ENCODE data around the gene DGLUCY. TPM values are rescaled to one million over a fixed set of nuclear protein-coding genes. Genes with fewer than 3 reads are reported as not detected.

The DGLUCY gene
- total RNA-seq, 2 donors from 2014 or later, result 73.8 to 88.7 TPM

DNA sequence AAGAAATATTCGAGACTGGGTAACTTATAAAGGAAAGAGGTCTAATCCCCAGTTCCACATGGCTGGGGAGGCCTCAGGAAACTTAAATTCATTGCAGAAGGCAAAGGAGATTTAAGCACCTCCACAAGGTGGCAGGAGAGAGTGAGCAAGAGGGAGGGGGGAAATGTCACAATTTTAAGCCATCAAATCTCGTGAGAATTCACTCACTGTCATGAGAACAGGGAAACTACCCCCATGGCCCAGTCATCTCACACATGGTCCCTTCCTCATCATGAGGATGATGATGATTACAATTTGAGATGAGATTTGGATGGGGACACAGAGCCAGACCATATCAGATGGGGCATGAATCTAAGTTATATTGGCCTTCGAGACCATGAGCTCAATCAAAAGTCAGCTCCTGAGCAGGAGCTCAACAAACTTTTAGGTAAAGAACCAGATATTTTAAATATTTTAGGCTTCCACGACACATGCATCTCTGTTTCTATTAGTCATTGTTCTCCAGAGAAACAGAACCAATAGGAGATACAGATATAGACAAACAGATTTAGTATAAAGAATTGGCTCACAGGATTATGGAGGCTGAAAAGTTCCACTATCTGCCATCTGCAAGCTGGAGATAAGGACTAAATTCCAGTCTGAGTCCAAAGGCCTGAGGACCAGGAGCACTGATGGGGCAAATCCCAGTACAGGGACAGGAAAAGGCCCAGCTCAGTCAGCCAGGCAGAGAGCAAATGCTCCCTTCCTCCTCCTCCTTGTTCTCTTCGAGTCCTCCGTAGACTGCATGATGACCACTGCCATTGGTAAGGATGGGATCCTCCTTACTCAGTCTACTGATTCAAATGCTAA lies 24.9 kb downstream of the DGLUCY start:
- H3K9me3 Mint-ChIP-seq, result no peaks in the 10 kb centered on the region
- peaks cover 19% of the 10 kb centered on the region for H3K4me1 Mint-ChIP-seq
- H3K27me3 Mint-ChIP-seq, result no peaks in the 10 kb centered on the region
- peak overlapping the region; percentile 15 for H3K4me3 Mint-ChIP-seq
- peak overlapping the region; percentile 78 for H3K27ac Mint-ChIP-seq
- peak; percentile 87 for ATAC-seq (replicated peaks)
- peaks cover 33% of the 10 kb centered on the region for H3K36me3 Mint-ChIP-seq (ENCODE audit: low read depth)

GRCh38 chr14:91139776-91140175 lies 25.9 kb downstream of the DGLUCY start:
- Mint-ChIP-seq H3K4me3 (no peak overlapping the region), H3K4me1 (peaks cover 24% of the 10 kb centered on the region), H3K9me3 (no peaks in the 10 kb centered on the region), H3K27ac (peak overlapping the region; percentile 78), H3K36me3 (ENCODE audit: low read depth) (peaks cover 32% of the 10 kb centered on the region), H3K27me3 (no peaks in the 10 kb centered on the region)
- ATAC-seq (replicated peaks), result no peak

DNA sequence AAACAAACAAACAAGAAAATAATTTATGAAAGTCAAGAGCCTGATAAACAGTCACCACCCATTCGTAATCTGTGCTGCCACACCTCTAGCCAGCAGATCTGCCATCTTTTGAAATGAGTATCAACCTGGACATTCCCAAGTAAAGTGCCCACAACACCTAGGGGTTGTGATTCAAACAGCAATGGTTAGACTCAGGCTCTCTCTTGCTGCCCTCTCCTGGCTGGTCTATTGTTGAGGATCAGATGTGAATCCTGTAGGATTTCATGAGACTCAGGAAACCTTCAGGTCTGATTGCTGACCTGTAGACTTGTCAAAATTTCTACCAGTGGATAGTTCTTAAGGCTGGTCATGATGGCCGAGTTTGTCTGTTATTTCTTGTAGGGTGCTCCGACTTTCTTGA lies 26.8 kb downstream of the DGLUCY start:
- Mint-ChIP-seq H3K4me1 (peaks cover 24% of the 10 kb centered on the region), H3K27me3 (no peaks in the 10 kb centered on the region), H3K4me3 (peak overlapping the region; percentile 20), H3K27ac (peak overlapping the region; percentile 78), H3K36me3 (ENCODE audit: low read depth) (peaks cover 33% of the 10 kb centered on the region), H3K9me3 (no peaks in the 10 kb centered on the region)
- no peak for ATAC-seq (replicated peaks)

- Mint-ChIP-seq H3K36me3 (ENCODE audit: low read depth) (peaks cover 46% of the 10 kb centered on the region), H3K9me3 (no peaks in the 10 kb centered on the region), H3K4me1 (peaks cover 24% of the 10 kb centered on the region), H3K4me3 (peak overlapping the region; percentile 46), H3K27ac (no peak overlapping the region), H3K27me3 (no peaks in the 10 kb centered on the region)
- ATAC-seq (replicated peaks), result peak; percentile 33
These were observed 28.4 kb downstream of the DGLUCY start for GRCh38 chr14:91142214-91142668.

DNA sequence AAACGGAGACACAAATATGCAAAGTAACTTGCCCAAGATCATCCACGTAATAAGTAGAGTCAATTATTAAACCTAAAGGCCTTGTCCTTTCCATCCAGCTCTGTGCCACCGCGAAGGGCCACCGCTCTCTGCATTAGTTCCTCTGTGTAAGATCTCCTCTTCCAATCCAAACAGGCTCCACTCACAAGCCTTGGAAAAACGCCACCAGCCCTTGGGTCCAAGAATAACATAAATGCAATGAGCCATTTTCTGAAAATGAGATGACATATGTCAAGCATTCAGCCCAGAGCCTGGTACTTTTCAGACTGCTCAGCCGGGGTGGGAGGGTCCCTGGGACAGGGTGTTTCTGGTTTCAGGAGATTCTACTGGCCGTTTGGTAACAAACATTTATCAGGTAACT lies 30.0 kb downstream of the DGLUCY start:
- no peaks in the 10 kb centered on the region for H3K9me3 Mint-ChIP-seq
- no peak for ATAC-seq (replicated peaks)

DNA sequence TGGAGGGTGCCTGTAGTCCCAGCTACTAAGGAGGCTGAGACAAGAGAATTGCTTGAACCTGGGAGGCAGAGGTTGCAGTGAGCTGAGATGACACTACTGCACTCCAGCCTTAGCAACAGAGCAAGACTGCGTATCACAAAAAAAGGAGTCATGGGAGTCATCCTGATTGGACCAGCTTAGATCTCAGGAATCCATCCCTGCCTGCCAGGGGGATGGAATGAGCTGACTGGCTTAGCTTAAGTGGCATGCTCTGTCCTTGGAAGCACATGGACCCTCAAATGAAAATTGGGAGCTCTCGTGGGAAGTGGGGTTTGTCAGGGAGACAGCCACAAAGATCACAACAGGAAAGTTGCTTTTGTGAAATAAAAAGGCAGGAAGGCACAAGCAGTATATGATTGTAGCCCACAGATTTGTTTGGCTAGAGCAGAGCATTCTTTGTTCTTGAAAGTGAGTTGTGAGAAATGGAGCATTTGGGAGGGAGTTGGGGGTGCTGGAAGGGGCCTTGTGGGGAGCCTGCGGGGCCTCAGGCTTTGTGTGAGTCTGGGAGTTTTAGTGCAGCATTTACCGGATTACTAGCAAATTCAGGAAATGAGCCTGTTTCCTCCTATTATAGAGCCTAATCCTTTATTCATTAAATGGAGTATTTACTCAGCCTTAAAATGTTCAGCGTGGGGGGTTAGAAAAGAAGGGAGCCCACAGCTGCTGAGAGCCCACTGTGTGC lies 30.7 kb downstream of the DGLUCY start:
- no peaks in the 10 kb centered on the region for H3K27me3 Mint-ChIP-seq
- H3K36me3 Mint-ChIP-seq (ENCODE audit: low read depth), result peaks cover 53% of the 10 kb centered on the region
- H3K4me3 Mint-ChIP-seq, result no peak overlapping the region
- ATAC-seq (replicated peaks), result no peak
- H3K4me1 Mint-ChIP-seq, result peaks cover 22% of the 10 kb centered on the region
- H3K27ac Mint-ChIP-seq, result peak overlapping the region; percentile 42
- no peaks in the 10 kb centered on the region for H3K9me3 Mint-ChIP-seq

More for the DNA sequence above, 30.0 kb downstream of the DGLUCY start:
- Mint-ChIP-seq H3K4me3 (no peak overlapping the region), H3K27me3 (no peaks in the 10 kb centered on the region), H3K27ac (peak overlapping the region; percentile 42), H3K36me3 (ENCODE audit: low read depth) (peaks cover 53% of the 10 kb centered on the region), H3K4me1 (peaks cover 24% of the 10 kb centered on the region)

DNA sequence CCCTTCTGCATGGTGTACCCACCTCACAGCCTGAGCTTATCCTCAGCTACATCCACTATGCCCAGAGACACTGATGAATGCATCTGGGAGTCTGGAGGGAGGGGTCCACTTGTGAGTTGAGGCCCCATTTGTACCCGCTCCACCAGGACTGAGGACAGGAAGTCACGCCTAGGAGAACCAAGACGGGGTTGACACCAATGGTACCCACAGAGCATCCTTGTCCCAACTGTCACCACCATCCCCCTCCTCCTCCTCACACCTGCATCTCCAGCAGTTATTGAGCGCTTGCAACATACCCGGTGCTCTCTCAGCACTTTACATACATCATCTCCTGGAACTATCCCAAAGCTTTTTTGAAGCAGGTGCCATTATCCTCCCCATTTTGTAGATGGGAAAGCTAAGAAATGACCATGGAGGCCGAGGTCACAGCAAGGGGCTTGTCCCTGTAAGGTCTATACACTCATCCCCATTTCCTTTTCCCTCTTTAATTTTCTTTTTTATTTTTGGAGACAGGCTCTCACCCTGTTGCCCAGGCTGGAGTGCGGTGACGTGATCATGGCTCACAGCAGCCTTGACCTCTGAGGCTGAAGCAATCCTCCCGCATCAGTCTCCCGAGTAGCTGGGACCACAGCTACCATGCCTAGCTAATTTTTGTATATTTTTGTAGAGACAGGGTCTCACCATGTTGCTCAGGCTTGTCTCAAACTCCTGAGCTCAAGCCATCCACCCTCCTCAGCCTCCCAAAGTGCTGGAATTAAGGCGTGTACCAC lies 31.7 kb downstream of the DGLUCY start:
- Mint-ChIP-seq H3K4me1 (peaks cover 15% of the 10 kb centered on the region), H3K9me3 (no peaks in the 10 kb centered on the region), H3K4me3 (no peak overlapping the region), H3K27me3 (no peaks in the 10 kb centered on the region), H3K27ac (no peak overlapping the region), H3K36me3 (ENCODE audit: low read depth) (peaks cover 54% of the 10 kb centered on the region)
- ATAC-seq (replicated peaks), result no peak

DNA sequence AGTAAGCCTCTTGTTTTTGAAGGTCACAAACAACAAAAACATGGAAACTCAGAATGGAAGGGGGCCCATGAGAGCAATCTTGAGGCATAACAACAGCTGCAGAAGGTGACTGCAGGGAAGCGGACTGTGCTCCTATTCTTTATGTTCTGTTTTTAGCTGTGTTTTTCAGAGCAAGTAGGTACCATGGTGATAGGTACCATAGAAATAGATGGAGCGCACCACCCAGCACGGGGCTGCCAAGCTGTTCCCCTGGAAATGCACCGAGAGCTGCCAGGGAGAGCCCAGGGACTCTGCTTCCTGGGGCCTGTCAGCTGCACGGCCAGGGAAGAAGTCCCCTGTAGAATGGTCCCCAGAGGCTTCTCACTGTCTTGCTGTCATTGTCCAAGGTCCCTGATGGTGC lies 32.8 kb downstream of the DGLUCY start:
- H3K27ac Mint-ChIP-seq, result no peak overlapping the region
- peaks cover 53% of the 10 kb centered on the region for H3K36me3 Mint-ChIP-seq (ENCODE audit: low read depth)
- no peaks in the 10 kb centered on the region for H3K9me3 Mint-ChIP-seq
- H3K4me3 Mint-ChIP-seq, result no peak overlapping the region
- no peaks in the 10 kb centered on the region for H3K27me3 Mint-ChIP-seq
- no peak for ATAC-seq (replicated peaks)
- peaks cover 20% of the 10 kb centered on the region for H3K4me1 Mint-ChIP-seq

DNA sequence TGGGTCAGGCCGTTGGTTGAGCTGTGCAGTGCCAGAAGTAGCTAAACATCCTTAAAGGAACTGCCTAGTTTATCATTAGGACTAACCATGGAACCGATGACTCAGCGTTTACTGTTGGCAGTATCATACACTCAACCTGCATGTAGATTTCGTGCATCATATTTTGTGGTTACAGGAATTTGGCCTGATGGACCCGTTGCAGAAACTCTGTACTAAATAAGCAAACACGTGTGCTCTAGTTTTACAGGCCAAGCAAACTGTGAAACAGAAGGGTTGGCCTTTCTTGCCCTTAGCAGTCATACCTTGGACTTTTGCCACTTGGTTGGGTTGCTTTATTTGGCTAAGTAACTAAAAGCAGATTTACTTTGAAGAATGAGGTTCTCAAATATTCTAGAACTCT lies 35.6 kb downstream of the DGLUCY start:
- ATAC-seq (replicated peaks), result no peak
- Mint-ChIP-seq H3K27me3 (no peaks in the 10 kb centered on the region), H3K9me3 (no peaks in the 10 kb centered on the region), H3K36me3 (ENCODE audit: low read depth) (peaks cover 46% of the 10 kb centered on the region), H3K4me3 (no peak overlapping the region), H3K4me1 (peaks cover 7% of the 10 kb centered on the region), H3K27ac (no peak overlapping the region)

DNA sequence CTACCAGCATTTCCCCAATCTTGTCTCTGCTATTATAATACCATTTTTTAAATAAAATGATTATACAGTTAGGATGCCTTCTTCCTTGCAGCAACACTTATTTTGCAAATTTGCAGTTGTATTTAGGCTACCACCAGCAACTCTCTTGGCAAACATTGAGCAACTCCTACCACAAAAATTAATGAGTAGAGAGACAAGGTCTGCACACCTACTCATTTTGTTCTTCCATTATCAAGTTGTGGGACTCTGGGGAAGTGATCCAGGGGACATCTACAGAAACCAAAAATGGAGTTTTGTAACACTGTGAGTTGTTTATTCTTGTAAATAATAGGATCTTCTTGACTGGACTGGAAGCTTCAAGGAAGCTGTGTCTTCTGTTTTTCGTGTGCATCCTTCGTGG lies 38.6 kb downstream of the DGLUCY start:
- Mint-ChIP-seq H3K27ac (peak overlapping the region; percentile 70), H3K36me3 (ENCODE audit: low read depth) (peaks cover 23% of the 10 kb centered on the region), H3K9me3 (no peaks in the 10 kb centered on the region), H3K27me3 (no peaks in the 10 kb centered on the region), H3K4me3 (no peak overlapping the region), H3K4me1 (peaks cover 19% of the 10 kb centered on the region)
- ATAC-seq (replicated peaks), result no peak

- no peak for ATAC-seq (replicated peaks)
- H3K4me1 Mint-ChIP-seq, result peaks cover 19% of the 10 kb centered on the region
- peaks cover 28% of the 10 kb centered on the region for H3K36me3 Mint-ChIP-seq (ENCODE audit: low read depth)
- H3K4me3 Mint-ChIP-seq, result no peak overlapping the region
- H3K27me3 Mint-ChIP-seq, result no peaks in the 10 kb centered on the region
- H3K27ac Mint-ChIP-seq, result peak overlapping the region; percentile 70
- H3K9me3 Mint-ChIP-seq, result no peaks in the 10 kb centered on the region
These were observed 39.5 kb downstream of the DGLUCY start for GRCh38 chr14:91153360-91153759.

DNA sequence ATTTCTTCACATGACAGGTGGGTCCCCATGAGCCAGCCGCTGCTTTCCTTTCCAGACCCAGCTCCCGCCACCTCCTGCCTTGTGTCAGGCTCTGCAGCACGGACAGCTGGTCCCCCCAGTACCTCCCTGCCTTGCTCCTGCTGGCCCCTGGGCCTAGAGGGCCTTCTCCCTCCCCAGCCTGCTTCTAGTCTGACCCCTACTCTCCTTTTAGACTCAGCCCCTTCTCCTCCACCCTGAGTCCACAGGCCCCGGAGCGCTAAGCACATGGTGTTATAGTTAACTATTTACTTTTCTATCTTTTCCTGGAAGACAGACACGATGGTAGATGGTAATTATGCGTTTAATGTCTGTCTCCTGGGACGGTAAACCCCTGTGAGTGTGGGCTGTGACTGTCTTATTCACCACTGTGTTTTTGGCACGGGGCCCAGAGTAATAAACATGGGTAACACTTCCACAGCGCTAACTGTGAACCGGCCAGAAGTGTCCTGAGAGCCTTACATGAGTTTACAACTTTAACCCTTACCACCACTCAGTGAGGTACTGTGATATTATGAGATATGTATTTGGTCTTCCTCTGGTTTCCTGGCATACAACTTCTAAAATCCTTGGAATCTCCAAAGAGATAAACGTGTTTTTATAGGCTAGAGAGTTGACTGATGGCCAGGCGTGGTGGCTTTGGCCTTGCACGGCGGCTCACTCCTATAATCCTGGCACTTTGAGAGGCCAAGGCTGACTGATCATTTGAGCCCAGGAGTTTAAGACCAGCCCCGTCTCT lies 41.2 kb downstream of the DGLUCY start:
- no peak for ATAC-seq (replicated peaks)
- Mint-ChIP-seq H3K27me3 (no peaks in the 10 kb centered on the region), H3K27ac (peak overlapping the region; percentile 54), H3K36me3 (ENCODE audit: low read depth) (peaks cover 44% of the 10 kb centered on the region), H3K9me3 (no peaks in the 10 kb centered on the region), H3K4me1 (peaks cover 19% of the 10 kb centered on the region), H3K4me3 (no peak overlapping the region)

- Mint-ChIP-seq H3K27me3 (no peaks in the 10 kb centered on the region), H3K9me3 (no peaks in the 10 kb centered on the region), H3K36me3 (ENCODE audit: low read depth) (peaks cover 49% of the 10 kb centered on the region)
These were observed 41.8 kb downstream of the DGLUCY start for GRCh38 chr14:91155626-91156089.

More at GRCh38 chr14:91155626-91156089, 41.8 kb downstream of the DGLUCY start:
- no peak overlapping the region for H3K27ac Mint-ChIP-seq
- no peak for ATAC-seq (replicated peaks)
- no peak overlapping the region for H3K4me3 Mint-ChIP-seq
- H3K4me1 Mint-ChIP-seq, result peaks cover 18% of the 10 kb centered on the region
